Measurements from ENCODE around the gene SLC27A5. TPM values are rescaled to one million over a fixed set of nuclear protein-coding genes. Genes with fewer than 3 reads are reported as not detected.

The SLC27A5 gene
- total and polyA plus RNA-seq, 12 donors, result 2.2 to 7.9 (median 4.3) TPM

- H3K4me3 ChIP-seq, result peak overlapping the region in 8 of 10 donors; percentile 30 to 54 (median 50)
- peak overlapping the region in 6 of 10 donors; percentile 30 to 72 (median 58) for H3K27ac ChIP-seq
Observed at GRCh38 chr19:58514564-58515022, 2.8 kb upstream of the SLC27A5 start.

DNA sequence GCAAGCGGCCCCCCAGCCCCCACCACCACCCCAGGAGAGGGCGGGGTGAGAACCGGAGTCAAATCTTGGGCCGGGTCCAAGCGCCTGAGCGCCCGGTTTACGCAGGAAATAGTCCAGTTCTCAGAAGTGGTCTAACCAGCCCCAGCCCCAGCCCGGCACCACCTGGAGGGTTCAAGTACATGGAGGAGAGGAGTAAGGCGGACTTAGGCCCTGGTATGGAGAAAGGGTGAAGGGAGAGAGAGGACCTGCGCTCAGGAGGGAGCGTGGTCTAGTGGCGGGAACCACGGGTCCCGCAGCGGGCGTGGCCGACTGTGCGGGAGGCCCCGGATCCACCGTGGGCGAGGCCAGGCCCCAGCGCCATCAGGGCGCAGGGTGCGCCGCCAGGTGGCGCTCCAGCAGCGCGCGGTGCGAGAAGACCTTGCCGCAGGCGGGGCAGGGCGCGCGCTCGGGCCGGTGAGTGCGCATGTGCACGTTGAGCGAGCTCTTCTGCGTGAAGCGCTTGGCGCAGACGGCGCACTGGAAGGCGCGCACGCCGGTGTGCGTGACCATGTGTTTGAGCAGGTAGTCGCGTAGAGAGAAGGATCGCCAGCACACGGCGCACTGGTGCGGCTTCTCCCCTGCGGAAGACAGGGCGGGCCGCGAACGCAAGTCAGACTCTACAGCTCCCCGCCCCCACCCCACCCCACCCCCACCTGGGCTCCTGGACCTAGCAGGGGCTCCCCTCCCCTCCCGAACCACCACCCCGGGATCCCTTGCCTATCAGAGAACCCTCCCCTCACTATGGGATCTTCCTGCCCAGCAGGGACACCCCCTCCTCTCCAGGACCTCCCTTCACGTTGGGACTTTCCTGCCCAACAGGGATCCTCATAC lies 2.1 kb upstream of the SLC27A5 start:
- 19 to 35% methylated on average over 65 of the region's 66 CpGs for WGBS, 2 donors
- Histone ChIP-seq H3K27me3 (no peaks in the 10 kb centered on the region), H3K4me1 (peaks cover 11 to 54% (median 39%) of the 10 kb centered on the region in 9 donors), H3K9me3 (no peaks in the 10 kb centered on the region), H3K36me3 (peaks cover 0 to 32% (median 16%) of the 10 kb centered on the region in 9 donors), H3K4me3 (peak overlapping the region in 9 of 10 donors; percentile 30 to 54 (median 49)), H3K27ac (peak overlapping the region in 9 of 10 donors; percentile 21 to 72 (median 47))
- ATAC-seq, result peak; percentile 81 to 91 (median 88)
- DNase-seq, result peak; percentile 77 to 92
- intact Hi-C loops (cut with DNase I), result no loop called here
- TF ChIP-seq, protein P1, sequence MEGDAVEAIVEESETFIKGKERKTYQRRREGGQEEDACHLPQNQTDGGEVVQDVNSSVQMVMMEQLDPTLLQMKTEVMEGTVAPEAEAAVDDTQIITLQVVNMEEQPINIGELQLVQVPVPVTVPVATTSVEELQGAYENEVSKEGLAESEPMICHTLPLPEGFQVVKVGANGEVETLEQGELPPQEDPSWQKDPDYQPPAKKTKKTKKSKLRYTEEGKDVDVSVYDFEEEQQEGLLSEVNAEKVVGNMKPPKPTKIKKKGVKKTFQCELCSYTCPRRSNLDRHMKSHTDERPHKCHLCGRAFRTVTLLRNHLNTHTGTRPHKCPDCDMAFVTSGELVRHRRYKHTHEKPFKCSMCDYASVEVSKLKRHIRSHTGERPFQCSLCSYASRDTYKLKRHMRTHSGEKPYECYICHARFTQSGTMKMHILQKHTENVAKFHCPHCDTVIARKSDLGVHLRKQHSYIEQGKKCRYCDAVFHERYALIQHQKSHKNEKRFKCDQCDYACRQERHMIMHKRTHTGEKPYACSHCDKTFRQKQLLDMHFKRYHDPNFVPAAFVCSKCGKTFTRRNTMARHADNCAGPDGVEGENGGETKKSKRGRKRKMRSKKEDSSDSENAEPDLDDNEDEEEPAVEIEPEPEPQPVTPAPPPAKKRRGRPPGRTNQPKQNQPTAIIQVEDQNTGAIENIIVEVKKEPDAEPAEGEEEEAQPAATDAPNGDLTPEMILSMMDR (IDR thresholded peaks at IDR 0.05), result peak; percentile 73 to 96 (median 86)

More at GRCh38 chr19:58514564-58515022, 2.8 kb upstream of the SLC27A5 start:
- Histone ChIP-seq H3K36me3 (peaks cover 0 to 32% (median 16%) of the 10 kb centered on the region in 9 donors), H3K9me3 (no peaks in the 10 kb centered on the region), H3K4me1 (peaks cover 11 to 54% (median 39%) of the 10 kb centered on the region in 9 donors), H3K27me3 (no peaks in the 10 kb centered on the region)
- no peak for ATAC-seq
- WGBS, 2 donors, result 71 to 81% methylated on average over 3 of the region's 3 CpGs
- TF ChIP-seq, protein P1 (IDR thresholded peaks at IDR 0.05), result no peak
- no peak for DNase-seq
- intact Hi-C loops (cut with DNase I), result no loop called here

DNA sequence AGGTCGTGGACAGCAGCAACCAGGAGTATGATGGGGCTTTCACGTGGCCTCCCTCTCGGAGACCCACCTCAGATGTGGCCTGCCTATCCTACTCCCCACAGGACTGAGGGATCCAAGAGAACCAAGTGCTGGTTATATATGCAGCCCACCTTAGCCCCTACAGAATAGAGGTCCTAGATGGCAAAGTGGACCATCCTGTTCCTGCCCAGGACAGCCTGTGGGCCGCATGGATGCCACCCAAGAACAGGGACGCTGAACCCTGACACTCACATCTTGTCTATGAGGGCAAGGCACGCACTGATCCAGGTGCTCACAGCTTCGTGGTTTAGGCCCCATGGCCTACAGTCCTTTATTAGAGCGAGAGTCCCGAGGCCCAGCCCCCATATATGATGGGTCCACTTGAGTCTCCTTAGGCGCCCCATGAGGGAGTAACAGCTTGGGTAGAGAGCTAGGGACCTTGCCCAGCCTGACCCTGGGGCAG lies 1.5 kb upstream of the SLC27A5 start:
- TF ChIP-seq, protein P1 (IDR thresholded peaks at IDR 0.05), result no peak
- Histone ChIP-seq H3K4me3 (no peak overlapping the region), H3K9me3 (no peaks in the 10 kb centered on the region), H3K27me3 (no peaks in the 10 kb centered on the region), H3K4me1 (peaks cover 7 to 47% (median 33%) of the 10 kb centered on the region in 9 donors), H3K36me3 (peaks cover 0 to 32% (median 16%) of the 10 kb centered on the region in 9 donors), H3K27ac (peak overlapping the region in 6 of 10 donors; percentile 21 to 72 (median 46))
- peak in 3 of 8 donors; percentile 10 to 12 (median 10) for ATAC-seq
- intact Hi-C loops (cut with DNase I), result no loop called here
- 85 to 86% methylated on average over 10 of the region's 10 CpGs for WGBS, 2 donors
- DNase-seq, result no peak

DNA sequence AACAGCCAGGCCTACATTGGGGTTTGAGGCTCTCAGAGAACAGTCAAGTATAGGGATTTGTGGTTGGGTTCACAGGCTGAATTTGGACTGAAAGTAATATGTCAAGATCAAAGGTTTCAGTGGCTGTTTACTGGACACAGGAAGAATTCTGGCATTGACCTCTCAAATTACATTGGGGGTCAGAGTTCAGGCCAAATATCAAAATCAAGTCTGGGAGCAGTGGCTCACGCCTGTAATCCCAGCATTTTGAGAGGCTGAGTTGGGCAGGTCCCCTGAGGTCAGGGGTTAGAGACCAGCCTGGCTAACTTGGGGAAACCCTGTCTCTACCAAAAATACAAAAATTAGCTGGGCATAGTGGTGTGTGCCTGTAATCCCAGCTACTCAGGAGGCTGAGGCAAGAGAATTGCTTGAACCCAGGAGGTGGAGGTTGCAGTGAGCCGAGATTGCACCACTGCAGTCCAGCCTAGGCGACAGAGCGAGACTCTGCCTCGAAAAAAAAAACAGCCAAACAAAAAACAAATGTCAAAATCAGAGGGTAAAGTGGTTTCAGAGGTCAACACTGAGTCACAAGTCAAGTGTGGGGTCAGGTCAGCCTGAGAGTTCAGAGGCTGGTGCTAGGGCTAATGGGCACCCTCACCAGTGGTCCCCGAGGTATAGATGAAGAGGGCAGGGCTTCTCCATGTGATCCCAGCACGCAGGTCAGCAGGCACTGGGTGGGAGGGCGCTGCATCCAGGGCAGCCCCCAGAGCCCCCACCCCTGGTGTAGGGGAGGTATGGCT lies 1.5 kb downstream of the SLC27A5 start:
- whole genome bisulfite sequencing, 2 donors, result 81 to 82% methylated on average over 8 of the region's 8 CpGs
- no peaks in the 10 kb centered on the region for H3K27me3 ChIP-seq
- no peak overlapping the region for H3K27ac ChIP-seq
- ATAC-seq (no peak), DNase-seq (no peak)
- H3K4me1 ChIP-seq, result peaks cover 0 to 19% (median 13%) of the 10 kb centered on the region in 9 donors
- H3K4me3 ChIP-seq, result no peak overlapping the region
- TF ChIP-seq, protein P1 (IDR thresholded peaks at IDR 0.05), result no peak
- intact Hi-C loops (cut with DNase I), result no loop called here
- H3K9me3 ChIP-seq, result peaks cover 0 to 10% (median 0%) of the 10 kb centered on the region in 11 donors
- H3K36me3 ChIP-seq, result peaks cover 0 to 8% (median 0%) of the 10 kb centered on the region in 9 donors
